Erythroblast (primary cell): ENCODE measurements around the gene YWHAQ.

Experiments
- GATA1 ChIP-seq: IDR thresholded peaks from 2 replicates; pipeline ENCODE4 v1.6.1; 2011; ENCODE audit warnings: low read depth, mild to moderate bottlenecking, control low read depth, low read length, moderate library complexity
- POLR2A ChIP-seq: IDR thresholded peaks from 2 replicates; pipeline ENCODE4 v1.6.1; 2011; ENCODE audit warnings: mild to moderate bottlenecking, low read length

- TF ChIP-seq POLR2A (no peak), GATA1 (no peak)
Observed at GRCh38 chr2:9545502-9545901, 85.3 kb downstream of the YWHAQ start.
